SU-DHL-6 (cell line): ENCODE data around the gene ZBTB21.

Experiments
- EZH2phosphoT487 ChIP-seq: fragments of 200-600 bp; sonication (generic), shearing (Covaris generic); conservative IDR thresholded peaks from 2 replicates; pipeline ENCODE4 v1.6.1; 2018; ENCODE audit warnings: mild to moderate bottlenecking, antibody characterized with exemption, low read length, moderate library complexity, mixed read lengths
- TF ChIP-seq, protein P1 (sequence below): fragments of 200-600 bp; sonication (generic); IDR thresholded peaks from one replicate; pipeline ENCODE4 v1.5.1; 2017; ENCODE audit warnings: antibody characterized with exemption, mild to moderate bottlenecking, low read length, moderate library complexity; ENCODE audit not compliant: insufficient read depth, poor library complexity, severe bottlenecking

GRCh38 chr21:42022906-42023305 is 12.7 kb upstream of the ZBTB21 start:
- TF ChIP-seq, protein P1, sequence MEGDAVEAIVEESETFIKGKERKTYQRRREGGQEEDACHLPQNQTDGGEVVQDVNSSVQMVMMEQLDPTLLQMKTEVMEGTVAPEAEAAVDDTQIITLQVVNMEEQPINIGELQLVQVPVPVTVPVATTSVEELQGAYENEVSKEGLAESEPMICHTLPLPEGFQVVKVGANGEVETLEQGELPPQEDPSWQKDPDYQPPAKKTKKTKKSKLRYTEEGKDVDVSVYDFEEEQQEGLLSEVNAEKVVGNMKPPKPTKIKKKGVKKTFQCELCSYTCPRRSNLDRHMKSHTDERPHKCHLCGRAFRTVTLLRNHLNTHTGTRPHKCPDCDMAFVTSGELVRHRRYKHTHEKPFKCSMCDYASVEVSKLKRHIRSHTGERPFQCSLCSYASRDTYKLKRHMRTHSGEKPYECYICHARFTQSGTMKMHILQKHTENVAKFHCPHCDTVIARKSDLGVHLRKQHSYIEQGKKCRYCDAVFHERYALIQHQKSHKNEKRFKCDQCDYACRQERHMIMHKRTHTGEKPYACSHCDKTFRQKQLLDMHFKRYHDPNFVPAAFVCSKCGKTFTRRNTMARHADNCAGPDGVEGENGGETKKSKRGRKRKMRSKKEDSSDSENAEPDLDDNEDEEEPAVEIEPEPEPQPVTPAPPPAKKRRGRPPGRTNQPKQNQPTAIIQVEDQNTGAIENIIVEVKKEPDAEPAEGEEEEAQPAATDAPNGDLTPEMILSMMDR = no peak
- no peak for TF ChIP-seq EZH2phosphoT487
